IMR-90 (cell line): ENCODE results near the gene CLEC4G. TPM values are rescaled to one million over a fixed set of nuclear protein-coding genes. Genes with fewer than 3 reads are reported as not detected.

Source experiments
- ATAC-seq: fragments of 200-7000 bp; cut with Tn5 transposase; 2 replicates; pipeline ENCODE4 v1.9.1; 2020; ENCODE audit warnings: low read depth, mild to moderate bottlenecking, moderate library complexity
- BruUV-seq: library from RNA; stranded (reverse); fragments of 400-500 nt; replicated peaks from 2 replicates; lab custom pipeline; 2021; lab: Mats Ljungman, UMichigan
- CTCF ChIA-PET: fragments of 300-600 bp; formaldehyde crosslinking; extraction: SDS; loops from one replicate; lab custom pipeline; 2021; ENCODE audit warnings: antibody characterized with exemption; lab: Yijun Ruan, JAX
- POLR2A ChIA-PET: fragments of 300-600 bp; sonication (Branson Sonifier 250); formaldehyde crosslinking; loops from one replicate; lab custom pipeline; 2022; ENCODE audit warnings: antibody characterized with exemption; ENCODE audit not compliant: unreplicated experiment; lab: Charles Lee
- DNase-seq: peaks from one replicate; pipeline ENCODE4 v3.0.0; 2013
- H2AFZ ChIP-seq: replicated peaks from 2 replicates; pipeline ENCODE3; 2013; ENCODE audit warnings: low read length, mild to moderate bottlenecking; ENCODE audit not compliant: poor library complexity
- H2AK5ac ChIP-seq: 2 replicates; pipeline ENCODE4 v1.6.1; 2013; ENCODE audit warnings: low read depth, low read length, inconsistent platforms
- H2AK9ac ChIP-seq: replicated peaks from 2 replicates; pipeline ENCODE3; 2013; ENCODE audit warnings: mild to moderate bottlenecking, low read depth, low read length, moderate library complexity; ENCODE audit not compliant: poor library complexity
- H2BK120ac ChIP-seq: 2 replicates; pipeline ENCODE4 v1.6.1; 2013; ENCODE audit warnings: low read depth, low read length, inconsistent platforms
- H2BK15ac ChIP-seq: 3 replicates; pipeline ENCODE4 v1.6.1; 2013; ENCODE audit warnings: low read depth, low read length, inconsistent platforms
- H2BK20ac ChIP-seq: 2 replicates; pipeline ENCODE4 v1.6.1; 2013; ENCODE audit warnings: low read depth, mild to moderate bottlenecking, inconsistent platforms, low read length, moderate library complexity
- H2BK5ac ChIP-seq: 2 replicates; pipeline ENCODE4 v1.6.1; 2013; ENCODE audit warnings: mild to moderate bottlenecking, low read depth, low read length, inconsistent platforms; ENCODE audit not compliant: poor library complexity, severe bottlenecking
- H3K14ac ChIP-seq: replicated peaks from 2 replicates; pipeline ENCODE4 v1.6.1; 2013; ENCODE audit warnings: low read depth, low read length, inconsistent platforms
- H3K18ac ChIP-seq: 2 replicates; pipeline ENCODE4 v1.6.1; 2013; ENCODE audit warnings: low read depth, low read length, control low read depth
- H3K23ac ChIP-seq: 2 replicates; pipeline ENCODE4 v1.6.1; 2013; ENCODE audit warnings: low read depth, low read length, inconsistent platforms
- H3K27ac ChIP-seq: 2 replicates; pipeline ENCODE4 v1.5.1; 2013; ENCODE audit warnings: mild to moderate bottlenecking, control low read depth, low read length; ENCODE audit not compliant: insufficient read depth
- H3K27me3 ChIP-seq: 2 replicates; pipeline ENCODE4 v1.6.1; 2013; ENCODE audit warnings: low read length; ENCODE audit not compliant: control insufficient read depth, insufficient read depth
- H3K36me3 ChIP-seq: 2 replicates; pipeline ENCODE4 v1.6.1; 2013; ENCODE audit warnings: low read length, mixed read lengths; ENCODE audit not compliant: control insufficient read depth, insufficient read depth
- H3K4ac ChIP-seq: 2 replicates; pipeline ENCODE4 v1.6.1; 2013; ENCODE audit warnings: low read depth, low read length, inconsistent platforms
- H3K4me1 ChIP-seq: 2 replicates; pipeline ENCODE4 v1.6.1; 2013; ENCODE audit warnings: low read length, mixed read lengths; ENCODE audit not compliant: control insufficient read depth, insufficient read depth
- H3K4me2 ChIP-seq: 2 replicates; pipeline ENCODE4 v1.6.1; 2013; ENCODE audit warnings: low read depth, mild to moderate bottlenecking, control low read depth, low read length, moderate library complexity
- H3K4me3 ChIP-seq: 2 replicates; pipeline ENCODE4 v1.5.1; 2013; ENCODE audit warnings: low read depth, mild to moderate bottlenecking, control low read depth, low read length, moderate library complexity; ENCODE audit not compliant: insufficient read depth
- H3K56ac ChIP-seq: 2 replicates; pipeline ENCODE4 v1.6.1; 2013; ENCODE audit warnings: low read length, inconsistent platforms; ENCODE audit not compliant: insufficient read depth; ENCODE audit errors: extremely low read depth
- H3K79me1 ChIP-seq, 2 experiments: 2 replicates each; pipeline ENCODE4 v1.6.1; 2013; ENCODE audit warnings: low read length in 2 of 2, inconsistent platforms in 1 of 2, low read depth in 1 of 2
- H3K9ac ChIP-seq: 2 replicates; pipeline ENCODE4 v1.6.1; 2013; ENCODE audit warnings: low read depth, low read length, control low read depth
- H3K9me1 ChIP-seq: 2 replicates; pipeline ENCODE4 v1.6.1; 2013; ENCODE audit warnings: low read length, inconsistent platforms; ENCODE audit not compliant: insufficient read depth
- H3K9me3 ChIP-seq: 2 replicates; pipeline ENCODE4 v1.6.1; 2013; ENCODE audit warnings: low read length; ENCODE audit not compliant: control insufficient read depth, insufficient read depth
- H4K20me1 ChIP-seq: 2 replicates; pipeline ENCODE4 v1.6.1; 2013; ENCODE audit warnings: low read length, inconsistent platforms; ENCODE audit not compliant: insufficient read depth
- H4K5ac ChIP-seq: 2 replicates; pipeline ENCODE4 v1.6.1; 2013; ENCODE audit warnings: mild to moderate bottlenecking, low read depth, low read length, control low read depth
- H4K8ac ChIP-seq, 2 experiments: 2 replicates each; pipeline ENCODE4 v1.6.1; 2013; ENCODE audit warnings: low read depth in 2 of 2, low read length in 2 of 2, control low read depth in 1 of 2, inconsistent platforms in 1 of 2
- H4K91ac ChIP-seq: 2 replicates; pipeline ENCODE4 v1.6.1; 2013; ENCODE audit warnings: low read depth, low read length, inconsistent platforms; ENCODE audit not compliant: insufficient read depth
- RAD21 ChIP-seq: IDR thresholded peaks from 2 replicates; pipeline ENCODE4 v1.6.1; 2012; ENCODE audit warnings: low read length, improper control_type of control experiment
- WGBS, 2 experiments: methylation state at CpG; one replicate each; pipeline versions ENCODE4 v1.1.5 to v1.1.7; 2013; ENCODE audit warnings: missing lambda C conversion rate in 2 of 2; ENCODE audit not compliant: insufficient read length in 1 of 2; ENCODE audit errors: extremely low coverage in 2 of 2; 5-methylcytosine and 5-hydroxymethylcytosine counted together
- dilution Hi-C: fragments of 300-500 bp; cut with HindIII; formaldehyde crosslinking; loops from one replicate; pipeline ENCODE4 v1.14.3; 2018; ENCODE audit warnings: low sequenced_read_pairs; ENCODE audit not compliant: unreplicated experiment
- in situ Hi-C: fragments of 300-500 bp; cut with MboI; formaldehyde crosslinking; loops from 3 replicates; pipeline ENCODE4 v1.14.3; 2019; ENCODE audit warnings: low sequenced_read_pairs, inconsistent platforms, mixed read lengths
- intact Hi-C: fragments of 100-400 bp; cut with micrococcal nuclease; formaldehyde crosslinking; loops from 2 replicates; pipeline ENCODE4 v1.10.0; 2022
- polyA plus RNA-seq, 3 experiments: library from polyadenylated mRNA; depleted of rRNA; stranded (reverse); fragments of >200 nt; gene quantifications; 2 replicates each; pipeline ENCODE4 v1.2.3, GENCODE V29; 2012; ENCODE audit warnings: low replicate concordance in 1 of 3
- total RNA-seq: library from RNA; depleted of rRNA; stranded (reverse); fragments of >200 nt; gene quantifications from 2 replicates; pipeline ENCODE4 v1.2.3, GENCODE V29; 2012
- TF ChIP-seq, protein P1 (sequence below): fragments of 150-350 bp; IDR thresholded peaks from 2 replicates; pipeline ENCODE4 v1.6.1; 2016; ENCODE audit warnings: low read depth, mild to moderate bottlenecking, low read length, moderate library complexity, borderline replicate concordance

CLEC4G gene
- total and polyA plus RNA-seq, 2 of the 4 experiments (the other 2 are of a cell fraction), result not detected

DNA sequence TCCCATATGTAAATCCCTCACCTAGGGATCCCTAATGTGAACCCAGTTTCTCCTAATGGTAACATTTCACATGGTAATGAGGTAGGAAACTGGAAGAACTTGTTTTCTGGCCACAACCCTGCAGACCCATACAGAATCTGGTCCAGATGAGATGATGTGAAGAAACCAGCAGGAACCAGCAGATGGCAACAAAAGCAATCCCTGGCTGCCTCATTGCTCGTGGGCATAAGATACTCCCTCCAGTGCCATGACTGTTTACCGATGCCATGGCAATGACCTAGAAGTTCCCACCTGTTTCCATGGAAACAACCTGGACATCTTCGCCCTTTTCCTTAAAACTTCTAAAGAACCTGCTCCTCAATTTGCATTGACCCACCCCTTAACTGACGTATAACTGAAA is 16.8 kb upstream of the CLEC4G start:
- H3K79me1 ChIP-seq, result no peaks in the 10 kb centered on the region
- no peaks in the 10 kb centered on the region for H3K36me3 ChIP-seq
- H3K23ac ChIP-seq, result no peak overlapping the region
- H3K56ac ChIP-seq, result no peak overlapping the region
- dilution Hi-C loops (no loop called here), intact Hi-C loops (no loop called here), in situ Hi-C loops (no loop called here)
- no peak overlapping the region for H2BK5ac ChIP-seq
- no peak overlapping the region for H2BK15ac ChIP-seq
- H4K5ac ChIP-seq, result no peak overlapping the region
- no peak overlapping the region for H3K9ac ChIP-seq
- no peak overlapping the region for H4K8ac ChIP-seq
- no TSS peak for BruUV-seq
- ATAC-seq, result peak; percentile 48
- no peak overlapping the region for H2AK5ac ChIP-seq
- no peaks in the 10 kb centered on the region for H3K9me3 ChIP-seq
- H3K4me2 ChIP-seq, result no peak overlapping the region
- no CpG with 5 or more reads among the region's 4 CpGs for WGBS, 2 experiments
- ChIA-PET POLR2A (no interaction called here), CTCF (no interaction called here)
- no peak overlapping the region for H2BK20ac ChIP-seq
- H2BK120ac ChIP-seq, result no peak overlapping the region
- H4K20me1 ChIP-seq, result no peaks in the 10 kb centered on the region
- no peak overlapping the region for H3K4me3 ChIP-seq
- no peak overlapping the region for H2AFZ ChIP-seq
- peaks cover 3% of the 10 kb centered on the region; the same call in 1 of the 2 replicates for H3K9me1 ChIP-seq
- H3K27ac ChIP-seq, result no peak overlapping the region
- H4K91ac ChIP-seq, result no peak overlapping the region
- H3K27me3 ChIP-seq, result peaks cover 3% of the 10 kb centered on the region; the same call in 1 of the 2 replicates
- no peak overlapping the region for H3K4ac ChIP-seq
- H3K18ac ChIP-seq, result no peak overlapping the region
- H3K4me1 ChIP-seq, result no peaks in the 10 kb centered on the region
- peak; percentile 7 for DNase-seq
- no peak overlapping the region for H3K14ac ChIP-seq
- H2AK9ac ChIP-seq, result no peak overlapping the region
- TF ChIP-seq, protein P1, sequence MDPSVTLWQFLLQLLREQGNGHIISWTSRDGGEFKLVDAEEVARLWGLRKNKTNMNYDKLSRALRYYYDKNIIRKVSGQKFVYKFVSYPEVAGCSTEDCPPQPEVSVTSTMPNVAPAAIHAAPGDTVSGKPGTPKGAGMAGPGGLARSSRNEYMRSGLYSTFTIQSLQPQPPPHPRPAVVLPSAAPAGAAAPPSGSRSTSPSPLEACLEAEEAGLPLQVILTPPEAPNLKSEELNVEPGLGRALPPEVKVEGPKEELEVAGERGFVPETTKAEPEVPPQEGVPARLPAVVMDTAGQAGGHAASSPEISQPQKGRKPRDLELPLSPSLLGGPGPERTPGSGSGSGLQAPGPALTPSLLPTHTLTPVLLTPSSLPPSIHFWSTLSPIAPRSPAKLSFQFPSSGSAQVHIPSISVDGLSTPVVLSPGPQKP, result no peak
- peak; percentile 23 for TF ChIP-seq RAD21
